LoVo (cell line): Measurements from ENCODE around the gene IL34.

Experiments used
- DNase-seq: peaks from one replicate; pipeline ENCODE4 v3.0.0-alpha.2; 2016; ENCODE audit warnings: low spot score

IL34 gene

GRCh38 chr16:70702624-70703023 lies 56.3 kb downstream of the IL34 start:
- no peak for DNase-seq

GRCh38 chr16:70703041-70703834 lies 56.9 kb downstream of the IL34 start:
- DNase-seq: no peak

DNA sequence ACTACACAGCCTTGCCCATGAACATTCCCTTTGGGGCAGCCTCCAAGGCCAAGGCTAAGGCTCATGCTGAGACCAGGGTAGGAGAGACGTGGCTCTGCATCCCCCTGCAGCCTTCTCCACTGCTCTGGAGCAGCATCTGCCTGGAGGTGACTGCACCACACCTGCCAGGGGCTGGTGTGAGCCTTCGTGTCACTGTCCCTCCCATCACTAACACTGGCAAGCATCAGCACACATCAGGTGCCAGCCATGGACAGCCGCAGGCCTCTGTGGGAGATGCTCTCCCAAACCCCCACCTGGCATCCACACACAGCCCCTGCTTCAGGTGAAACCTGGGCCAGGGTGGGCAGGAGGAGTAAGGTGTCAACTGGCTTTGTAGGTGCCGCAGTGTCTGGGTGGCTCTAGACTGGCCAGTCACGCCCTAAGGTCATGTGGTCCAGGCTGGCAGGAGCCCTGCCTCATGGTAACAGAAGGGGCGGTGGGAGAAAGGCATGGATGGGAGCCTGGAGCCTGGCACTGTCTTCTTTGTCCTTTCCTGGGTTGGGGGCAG lies 57.5 kb downstream of the IL34 start:
- DNase-seq: no peak

GRCh38 chr16:70704586-70704985 lies 58.2 kb downstream of the IL34 start:
- no peak for DNase-seq

DNA sequence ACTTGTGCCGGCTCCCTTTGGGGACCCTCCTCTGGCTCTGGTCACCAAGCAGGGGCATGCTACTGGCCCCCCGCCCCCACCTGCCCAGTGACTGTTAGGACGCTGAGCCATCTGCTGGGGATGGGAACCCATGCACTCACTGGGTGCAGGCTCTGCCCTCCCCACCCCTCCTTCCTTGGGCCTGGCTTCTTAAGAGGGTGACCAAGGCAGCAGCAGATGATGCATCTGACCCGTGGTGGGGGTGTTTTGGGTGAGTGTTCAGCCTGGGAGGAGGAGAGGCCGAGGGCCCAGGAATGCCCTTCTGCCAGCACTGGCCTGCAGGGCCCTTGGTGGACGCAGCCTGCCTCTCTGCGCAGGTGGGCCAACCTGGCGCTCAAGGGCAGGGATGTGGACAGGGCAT lies 58.7 kb downstream of the IL34 start:
- no peak for DNase-seq

- no peak for DNase-seq
These were observed 60.6 kb downstream of the IL34 start for GRCh38 chr16:70706948-70707465.

GRCh38 chr16:70708366-70709246 lies 62.2 kb downstream of the IL34 start:
- DNase-seq: no peak

- no peak for DNase-seq
These were observed 63.1 kb downstream of the IL34 start for GRCh38 chr16:70709457-70709856.

DNA sequence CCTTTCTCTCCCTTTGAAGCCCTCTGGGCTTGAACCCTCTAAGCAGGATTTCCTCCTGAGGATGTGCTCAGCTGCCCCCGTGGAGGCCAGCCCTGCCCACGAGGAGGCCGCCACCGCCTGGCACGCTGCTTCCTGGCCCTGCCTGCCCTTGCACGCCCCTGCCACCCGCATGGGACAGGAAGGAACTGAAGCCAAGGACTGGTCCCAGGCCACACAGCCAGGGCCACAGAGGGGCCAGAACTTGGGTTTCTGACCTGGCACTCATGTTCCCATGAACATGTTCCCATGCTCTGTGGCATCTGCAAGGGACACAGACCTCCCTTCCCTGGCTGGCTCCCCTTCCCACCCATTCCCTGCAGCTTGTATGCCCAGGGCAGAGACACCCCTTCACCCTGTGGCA lies 63.6 kb downstream of the IL34 start:
- DNase-seq: no peak
